Fibroblast of lung (primary cell): ENCODE data around the gene S100P. TPM values are rescaled to one million over a fixed set of nuclear protein-coding genes. Genes with fewer than 3 reads are reported as not detected.

Experiments used
- DNase-seq, 2 donors: peaks; one replicate each; pipeline versions ENCODE4 v3.0.0 to v3.0.0-alpha.2; 2010; ENCODE audit warnings: low read depth in 2 of 2
- H2AFZ ChIP-seq: 2 replicates; pipeline ENCODE4 v1.5.1; 2012; ENCODE audit warnings: low read length, control low read depth, inconsistent platforms
- H3K27ac ChIP-seq: 2 replicates; pipeline ENCODE4 v1.5.1; 2011; ENCODE audit warnings: low read length, control low read depth; ENCODE audit not compliant: insufficient read depth
- H3K27me3 ChIP-seq: 2 replicates; pipeline ENCODE4 v1.5.1; 2011; ENCODE audit warnings: mild to moderate bottlenecking, low read length; ENCODE audit not compliant: control insufficient read depth, insufficient read depth
- H3K36me3 ChIP-seq: 2 replicates; pipeline ENCODE4 v1.5.1; 2011; ENCODE audit warnings: low read length; ENCODE audit not compliant: control insufficient read depth, insufficient read depth
- H3K4me1 ChIP-seq: 2 replicates; pipeline ENCODE4 v1.5.1; 2011; ENCODE audit warnings: low read length; ENCODE audit not compliant: control insufficient read depth, insufficient read depth; ENCODE audit errors: extremely low read depth
- H3K4me2 ChIP-seq: 2 replicates; pipeline ENCODE4 v1.5.1; 2011; ENCODE audit warnings: low read length, control low read depth; ENCODE audit not compliant: insufficient read depth; ENCODE audit errors: extremely low read depth
- H3K4me3 ChIP-seq, 4 experiments: fragments of 200-600 bp in 1 of 4; sonication (generic) in 1 of 4; replicated peaks in 1 of 4; 2 replicates each; pipeline ENCODE4 v1.5.1; 2011 to 2016; ENCODE audit warnings: low read length in 4 of 4, low read depth in 3 of 4, mild to moderate bottlenecking in 3 of 4, control low read depth in 2 of 4, inconsistent platforms in 1 of 4, mixed read lengths in 1 of 4; ENCODE audit not compliant: insufficient read depth in 1 of 4; ENCODE audit errors: control extremely low read depth in 1 of 4
- H3K79me2 ChIP-seq: 2 replicates; pipeline ENCODE4 v1.5.1; 2012; ENCODE audit warnings: mild to moderate bottlenecking, low read length, inconsistent platforms; ENCODE audit not compliant: control insufficient read depth, insufficient read depth
- H3K9ac ChIP-seq: 2 replicates; pipeline ENCODE4 v1.5.1; 2011; ENCODE audit warnings: mild to moderate bottlenecking, low read length, control low read depth; ENCODE audit not compliant: insufficient read depth
- H3K9me3 ChIP-seq: 2 replicates; pipeline ENCODE4 v1.5.1; 2012; ENCODE audit warnings: low read depth, low read length; ENCODE audit not compliant: control insufficient read depth, insufficient read depth
- H4K20me1 ChIP-seq: 2 replicates; pipeline ENCODE4 v1.5.1; 2011; ENCODE audit warnings: low read length; ENCODE audit not compliant: control insufficient read depth, insufficient read depth; ENCODE audit errors: extremely low read depth
- EZH2 ChIP-seq: IDR thresholded peaks from 2 replicates; pipeline ENCODE4 v1.5.1; 2012; ENCODE audit warnings: low read length, control low read depth, mild to moderate bottlenecking; ENCODE audit errors: missing control alignments
- polyA plus RNA-seq, 2 donors: library from polyadenylated mRNA; depleted of rRNA in 1 of 2; stranded (reverse) in 1 of 2; unstranded in 1 of 2; fragments of >200 nt; gene quantifications; 2 replicates each; pipeline ENCODE4 v1.2.1, GENCODE V29; 2011 to 2012; ENCODE audit warnings: missing spikeins in 1 of 2
- total RNA-seq: library from RNA; depleted of rRNA; stranded (reverse); fragments of >200 nt; gene quantifications from 2 replicates; pipeline ENCODE4 v1.2.1, GENCODE V29; 2014
- TF ChIP-seq, protein P1 (sequence below), 2 donors: IDR thresholded peaks in 1 of 2; conservative IDR thresholded peaks in 1 of 2; 1 replicate in 1 of 2; 2 replicates in 1 of 2; pipeline ENCODE4 v1.5.1; 2011 to 2012; ENCODE audit warnings: low read length in 2 of 2, control low read depth in 1 of 2, inconsistent platforms in 1 of 2, low read depth in 1 of 2, mild to moderate bottlenecking in 1 of 2

S100P gene
- total and polyA plus RNA-seq, 2 donors (not counting 1 experiment from before 2014, with no cell fraction given): not detected

GRCh38 chr4:6710996-6711395 lies 17.3 kb downstream of the S100P start:
- Histone ChIP-seq H3K4me2 (no peak overlapping the region), H3K27me3 (no peaks in the 10 kb centered on the region), H3K36me3 (no peaks in the 10 kb centered on the region), H4K20me1 (no peaks in the 10 kb centered on the region), H3K4me1 (peaks cover 3% of the 10 kb centered on the region), H3K4me3 (no peak overlapping the region), H2AFZ (no peak overlapping the region), H3K27ac (no peak overlapping the region), H3K9ac (no peak overlapping the region), H3K9me3 (no peaks in the 10 kb centered on the region), H3K79me2 (peaks cover 35% of the 10 kb centered on the region)
- TF ChIP-seq, protein P1, sequence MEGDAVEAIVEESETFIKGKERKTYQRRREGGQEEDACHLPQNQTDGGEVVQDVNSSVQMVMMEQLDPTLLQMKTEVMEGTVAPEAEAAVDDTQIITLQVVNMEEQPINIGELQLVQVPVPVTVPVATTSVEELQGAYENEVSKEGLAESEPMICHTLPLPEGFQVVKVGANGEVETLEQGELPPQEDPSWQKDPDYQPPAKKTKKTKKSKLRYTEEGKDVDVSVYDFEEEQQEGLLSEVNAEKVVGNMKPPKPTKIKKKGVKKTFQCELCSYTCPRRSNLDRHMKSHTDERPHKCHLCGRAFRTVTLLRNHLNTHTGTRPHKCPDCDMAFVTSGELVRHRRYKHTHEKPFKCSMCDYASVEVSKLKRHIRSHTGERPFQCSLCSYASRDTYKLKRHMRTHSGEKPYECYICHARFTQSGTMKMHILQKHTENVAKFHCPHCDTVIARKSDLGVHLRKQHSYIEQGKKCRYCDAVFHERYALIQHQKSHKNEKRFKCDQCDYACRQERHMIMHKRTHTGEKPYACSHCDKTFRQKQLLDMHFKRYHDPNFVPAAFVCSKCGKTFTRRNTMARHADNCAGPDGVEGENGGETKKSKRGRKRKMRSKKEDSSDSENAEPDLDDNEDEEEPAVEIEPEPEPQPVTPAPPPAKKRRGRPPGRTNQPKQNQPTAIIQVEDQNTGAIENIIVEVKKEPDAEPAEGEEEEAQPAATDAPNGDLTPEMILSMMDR (conservative IDR thresholded peaks at IDR 0.05 in 1 of 2, IDR thresholded peaks at IDR 0.05 in 1 of 2; ENCODE audit: low read depth in 1 of 2, low read length in 2 of 2): no peak
- no peak for TF ChIP-seq EZH2
- no peak for DNase-seq

DNA sequence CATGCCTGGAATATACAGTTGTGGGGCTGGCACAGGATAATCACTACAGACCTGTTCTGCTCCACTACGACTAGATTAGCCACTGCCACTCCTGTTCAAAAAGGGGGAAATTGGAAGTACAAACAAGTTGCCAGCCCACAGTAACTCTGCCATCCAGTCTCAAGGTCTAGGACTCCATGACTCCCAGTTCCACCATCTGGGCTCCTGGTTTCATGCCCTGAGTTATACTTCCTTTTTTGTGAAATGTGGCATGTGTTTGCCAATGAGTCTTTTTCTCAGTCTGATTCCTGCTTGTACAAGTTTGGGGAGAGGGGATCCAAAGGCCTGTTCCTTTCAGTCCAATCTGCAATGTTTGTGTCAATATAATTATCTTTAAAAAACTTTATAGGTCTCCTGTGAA lies 21.3 kb downstream of the S100P start:
- H3K27me3 ChIP-seq: no peaks in the 10 kb centered on the region
- H3K36me3 ChIP-seq: no peaks in the 10 kb centered on the region
- no peak for DNase-seq
- no peak overlapping the region for H3K9ac ChIP-seq
- no peaks in the 10 kb centered on the region for H3K4me1 ChIP-seq
- H3K79me2 ChIP-seq: peaks cover 17% of the 10 kb centered on the region
- TF ChIP-seq, protein P1 (conservative IDR thresholded peaks at IDR 0.05 in 1 of 2, IDR thresholded peaks at IDR 0.05 in 1 of 2; ENCODE audit: low read depth in 1 of 2, low read length in 2 of 2): no peak
- no peak for TF ChIP-seq EZH2
- no peaks in the 10 kb centered on the region for H4K20me1 ChIP-seq
- H3K4me2 ChIP-seq: no peak overlapping the region
- H2AFZ ChIP-seq: no peak overlapping the region
- no peak overlapping the region for H3K27ac ChIP-seq
- no peak overlapping the region for H3K4me3 ChIP-seq
- H3K9me3 ChIP-seq: no peaks in the 10 kb centered on the region

- H3K27ac ChIP-seq: peak overlapping the region; percentile 81
- no peaks in the 10 kb centered on the region for H4K20me1 ChIP-seq
- H3K36me3 ChIP-seq: no peaks in the 10 kb centered on the region
- H2AFZ ChIP-seq: peak overlapping the region; percentile 93
- H3K79me2 ChIP-seq: peaks cover 17% of the 10 kb centered on the region
- DNase-seq: no peak
- H3K4me2 ChIP-seq: peak overlapping the region; percentile 87
- H3K9ac ChIP-seq: no peak overlapping the region
- H3K9me3 ChIP-seq: no peaks in the 10 kb centered on the region
- peak overlapping the region; percentile 46 to 85 (median 73) for H3K4me3 ChIP-seq
- H3K4me1 ChIP-seq: no peaks in the 10 kb centered on the region
- H3K27me3 ChIP-seq: no peaks in the 10 kb centered on the region
- TF ChIP-seq EZH2: no peak
- TF ChIP-seq, protein P1 (conservative IDR thresholded peaks at IDR 0.05 in 1 of 2, IDR thresholded peaks at IDR 0.05 in 1 of 2; ENCODE audit: low read depth in 1 of 2, low read length in 2 of 2): no peak
These were observed 22.0 kb downstream of the S100P start for GRCh38 chr4:6715704-6716017.
